ENCODE results near the gene MERTK.

The MERTK gene

DNA sequence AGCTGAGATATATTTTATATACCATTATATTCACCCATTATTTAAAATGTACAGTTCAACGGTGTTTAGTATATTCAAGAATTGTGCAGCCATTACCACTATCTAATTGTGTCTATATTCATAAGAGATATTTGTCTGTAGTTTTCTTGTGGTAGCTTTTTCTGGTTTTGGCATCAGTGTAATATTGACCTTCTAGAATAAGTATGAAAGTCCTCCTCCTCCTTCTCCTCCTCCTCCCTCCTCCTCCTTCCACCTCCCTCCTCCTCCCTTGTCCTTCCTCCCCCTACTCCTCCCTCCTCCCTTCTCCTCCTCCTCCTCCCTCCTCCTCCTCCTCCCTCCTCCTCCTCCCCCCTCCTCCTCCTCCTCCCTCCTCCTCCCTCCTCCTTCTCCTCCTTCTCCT, 72.0 kb downstream of the MERTK start:
- TF ChIP-seq, protein P1, sequence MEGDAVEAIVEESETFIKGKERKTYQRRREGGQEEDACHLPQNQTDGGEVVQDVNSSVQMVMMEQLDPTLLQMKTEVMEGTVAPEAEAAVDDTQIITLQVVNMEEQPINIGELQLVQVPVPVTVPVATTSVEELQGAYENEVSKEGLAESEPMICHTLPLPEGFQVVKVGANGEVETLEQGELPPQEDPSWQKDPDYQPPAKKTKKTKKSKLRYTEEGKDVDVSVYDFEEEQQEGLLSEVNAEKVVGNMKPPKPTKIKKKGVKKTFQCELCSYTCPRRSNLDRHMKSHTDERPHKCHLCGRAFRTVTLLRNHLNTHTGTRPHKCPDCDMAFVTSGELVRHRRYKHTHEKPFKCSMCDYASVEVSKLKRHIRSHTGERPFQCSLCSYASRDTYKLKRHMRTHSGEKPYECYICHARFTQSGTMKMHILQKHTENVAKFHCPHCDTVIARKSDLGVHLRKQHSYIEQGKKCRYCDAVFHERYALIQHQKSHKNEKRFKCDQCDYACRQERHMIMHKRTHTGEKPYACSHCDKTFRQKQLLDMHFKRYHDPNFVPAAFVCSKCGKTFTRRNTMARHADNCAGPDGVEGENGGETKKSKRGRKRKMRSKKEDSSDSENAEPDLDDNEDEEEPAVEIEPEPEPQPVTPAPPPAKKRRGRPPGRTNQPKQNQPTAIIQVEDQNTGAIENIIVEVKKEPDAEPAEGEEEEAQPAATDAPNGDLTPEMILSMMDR (IDR thresholded peaks at IDR 0.05; ENCODE audit: low read length, missing control alignments): no peak
- H3K4me3 ChIP-seq (replicated peaks; ENCODE audit: low read depth, low read length): no peak overlapping the region
- no peak for DNase-seq (ENCODE audit: low read depth)

- TF ChIP-seq, protein P1 (IDR thresholded peaks at IDR 0.05; ENCODE audit: low read length, missing control alignments): no peak
- no peak for DNase-seq (ENCODE audit: low read depth)
- H3K4me3 ChIP-seq (replicated peaks; ENCODE audit: low read depth, low read length): no peak overlapping the region
Measured at GRCh38 chr2:111972955-111973565, 74.7 kb downstream of the MERTK start.

GRCh38 chr2:111973701-111974100, 75.3 kb downstream of the MERTK start:
- H3K4me3 ChIP-seq (replicated peaks; ENCODE audit: low read depth, low read length): no peak overlapping the region
- no peak for DNase-seq (ENCODE audit: low read depth)
- TF ChIP-seq, protein P1 (IDR thresholded peaks at IDR 0.05; ENCODE audit: low read length, missing control alignments): no peak

- TF ChIP-seq, protein P1 (IDR thresholded peaks at IDR 0.05; ENCODE audit: low read length, missing control alignments): no peak
- DNase-seq (ENCODE audit: low read depth): peak; percentile 64
Measured at GRCh38 chr2:111975053-111975552, 76.7 kb downstream of the MERTK start.

DNA sequence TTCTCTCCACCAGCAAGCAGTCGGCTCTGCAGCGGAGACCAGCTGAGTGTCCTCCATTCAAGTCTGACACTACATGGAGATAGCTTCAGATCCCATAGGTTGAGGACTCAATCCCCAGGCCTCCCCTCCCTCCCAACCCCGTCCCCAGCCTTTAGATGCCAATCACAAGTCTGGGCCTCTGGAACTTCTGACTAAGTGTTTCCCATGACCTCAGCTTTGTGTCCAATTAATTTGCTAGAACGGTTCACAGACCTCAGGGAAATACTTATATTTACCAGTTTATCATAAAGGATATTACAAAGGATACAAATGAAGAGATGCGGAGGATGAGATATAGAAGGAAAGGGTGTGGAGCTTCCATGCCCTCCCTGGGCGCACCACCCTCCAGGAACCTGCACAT, 77.4 kb downstream of the MERTK start:
- DNase-seq (ENCODE audit: low read depth): no peak
- TF ChIP-seq, protein P1 (IDR thresholded peaks at IDR 0.05; ENCODE audit: low read length, missing control alignments): no peak
- H3K4me3 ChIP-seq (replicated peaks; ENCODE audit: low read depth, low read length): no peak overlapping the region

More at GRCh38 chr2:111975053-111975552, 76.7 kb downstream of the MERTK start:
- no peak overlapping the region for H3K4me3 ChIP-seq (replicated peaks; ENCODE audit: low read depth, low read length)

GRCh38 chr2:111977240-111977639, 78.8 kb downstream of the MERTK start:
- H3K4me3 ChIP-seq (replicated peaks; ENCODE audit: low read depth, low read length): no peak overlapping the region
- TF ChIP-seq, protein P1 (IDR thresholded peaks at IDR 0.05; ENCODE audit: low read length, missing control alignments): no peak
- no peak for DNase-seq (ENCODE audit: low read depth)

Measured in fibroblast of pulmonary artery (primary cell).